ENCODE data around the gene CYP2S1.
"Not testable (repeated sequence)": the region's sequence is repeated elsewhere in the genome, so short reads cannot be mapped to it uniquely, and the experiment has no call there.

The CYP2S1 gene

GRCh38 chr19:41194157-41194552, 1.1 kb downstream of the CYP2S1 start:
- ATAC-seq (ENCODE audit: low read depth): no peak
- DNase-seq (ENCODE audit: low spot score): no peak
- H3K27me3 ChIP-seq (ENCODE audit: insufficient read depth, poor library complexity, severe bottlenecking): no peaks in the 10 kb centered on the region
- no peak overlapping the region for H3K4me3 ChIP-seq (ENCODE audit: severe bottlenecking)
- no peak overlapping the region for H3K27ac ChIP-seq (ENCODE audit: poor library complexity, severe bottlenecking)
- TF ChIP-seq CTCF (IDR thresholded peaks at IDR 0.05; ENCODE audit: poor library complexity, severe bottlenecking): no peak
- H3K36me3 ChIP-seq (ENCODE audit: low read depth): no peaks in the 10 kb centered on the region
- peaks cover 3% of the 10 kb centered on the region for H3K4me1 ChIP-seq (ENCODE audit: insufficient read depth, poor library complexity, severe bottlenecking)
- H3K9me3 ChIP-seq (ENCODE audit: severe bottlenecking): no peaks in the 10 kb centered on the region

GRCh38 chr19:41195675-41196497, 2.9 kb downstream of the CYP2S1 start:
- H3K27me3 ChIP-seq (ENCODE audit: insufficient read depth, poor library complexity, severe bottlenecking): no peaks in the 10 kb centered on the region
- H3K9me3 ChIP-seq (ENCODE audit: severe bottlenecking): no peaks in the 10 kb centered on the region
- DNase-seq (ENCODE audit: low spot score): no peak
- peaks cover 3% of the 10 kb centered on the region for H3K4me1 ChIP-seq (ENCODE audit: insufficient read depth, poor library complexity, severe bottlenecking)
- ATAC-seq (ENCODE audit: low read depth): peak; percentile 25; the same call in 1 of the 3 replicates
- H3K4me3 ChIP-seq (ENCODE audit: severe bottlenecking): no peak overlapping the region
- no peaks in the 10 kb centered on the region for H3K36me3 ChIP-seq (ENCODE audit: low read depth)
- TF ChIP-seq CTCF (IDR thresholded peaks at IDR 0.05; ENCODE audit: poor library complexity, severe bottlenecking): no peak
- H3K27ac ChIP-seq (ENCODE audit: poor library complexity, severe bottlenecking): no peak overlapping the region

GRCh38 chr19:41198559-41198958, 5.5 kb downstream of the CYP2S1 start:
- no peak for ATAC-seq (ENCODE audit: low read depth)
- Histone ChIP-seq H3K9me3 (ENCODE audit: severe bottlenecking) (no peaks in the 10 kb centered on the region), H3K27me3 (ENCODE audit: insufficient read depth, poor library complexity, severe bottlenecking) (no peaks in the 10 kb centered on the region), H3K36me3 (ENCODE audit: low read depth) (no peaks in the 10 kb centered on the region), H3K4me3 (ENCODE audit: severe bottlenecking) (no peak overlapping the region), H3K4me1 (ENCODE audit: insufficient read depth, poor library complexity, severe bottlenecking) (no peaks in the 10 kb centered on the region), H3K27ac (ENCODE audit: poor library complexity, severe bottlenecking) (no peak overlapping the region)
- no peak for DNase-seq (ENCODE audit: low spot score)
- TF ChIP-seq CTCF (IDR thresholded peaks at IDR 0.05; ENCODE audit: poor library complexity, severe bottlenecking): no peak

GRCh38 chr19:41203371-41203770, 10.4 kb downstream of the CYP2S1 start:
- ATAC-seq (ENCODE audit: low read depth) (no peak), DNase-seq (ENCODE audit: low spot score) (no peak)
- H3K27ac ChIP-seq (ENCODE audit: poor library complexity, severe bottlenecking): no peak overlapping the region
- TF ChIP-seq CTCF (IDR thresholded peaks at IDR 0.05; ENCODE audit: poor library complexity, severe bottlenecking): no peak
- no peaks in the 10 kb centered on the region for H3K36me3 ChIP-seq (ENCODE audit: low read depth)
- no peaks in the 10 kb centered on the region for H3K9me3 ChIP-seq (ENCODE audit: severe bottlenecking)
- H3K27me3 ChIP-seq (ENCODE audit: insufficient read depth, poor library complexity, severe bottlenecking): no peaks in the 10 kb centered on the region
- H3K4me1 ChIP-seq (ENCODE audit: insufficient read depth, poor library complexity, severe bottlenecking): no peaks in the 10 kb centered on the region
- H3K4me3 ChIP-seq (ENCODE audit: severe bottlenecking): no peak overlapping the region

- TF ChIP-seq CTCF (IDR thresholded peaks at IDR 0.05; ENCODE audit: poor library complexity, severe bottlenecking): peak; percentile 89
- H3K4me1 ChIP-seq (ENCODE audit: insufficient read depth, poor library complexity, severe bottlenecking); H3K27ac ChIP-seq (ENCODE audit: poor library complexity, severe bottlenecking); H3K4me3 ChIP-seq (ENCODE audit: severe bottlenecking); H3K9me3 ChIP-seq (ENCODE audit: severe bottlenecking); H3K36me3 ChIP-seq (ENCODE audit: low read depth); H3K27me3 ChIP-seq (ENCODE audit: insufficient read depth, poor library complexity, severe bottlenecking); DNase-seq (ENCODE audit: low spot score): not testable (repeated sequence)
- peak; percentile 97 for ATAC-seq (ENCODE audit: low read depth)
Measured at GRCh38 chr19:41204338-41204737, 11.3 kb downstream of the CYP2S1 start.

Measured in RWPE2 (cell line).